Dermis blood vessel endothelial cell (primary cell): ENCODE measurements around the gene UNG. TPM values are rescaled to one million over a fixed set of nuclear protein-coding genes. Genes with fewer than 3 reads are reported as not detected.

Experiments used
- DNase-seq: peaks from one replicate; pipeline ENCODE4 v3.0.0; 2010
- total RNA-seq: library from RNA; depleted of rRNA; stranded (reverse); fragments of >200 nt; gene quantifications from 2 replicates; pipeline ENCODE4 v1.2.3, GENCODE V29; 2014

The UNG gene
- total RNA-seq, 1 donor from 2014 or later, result 33.5 TPM

- no peak for DNase-seq
Measured at GRCh38 chr12:109092497-109093021, 4.8 kb upstream of the UNG start.

DNA sequence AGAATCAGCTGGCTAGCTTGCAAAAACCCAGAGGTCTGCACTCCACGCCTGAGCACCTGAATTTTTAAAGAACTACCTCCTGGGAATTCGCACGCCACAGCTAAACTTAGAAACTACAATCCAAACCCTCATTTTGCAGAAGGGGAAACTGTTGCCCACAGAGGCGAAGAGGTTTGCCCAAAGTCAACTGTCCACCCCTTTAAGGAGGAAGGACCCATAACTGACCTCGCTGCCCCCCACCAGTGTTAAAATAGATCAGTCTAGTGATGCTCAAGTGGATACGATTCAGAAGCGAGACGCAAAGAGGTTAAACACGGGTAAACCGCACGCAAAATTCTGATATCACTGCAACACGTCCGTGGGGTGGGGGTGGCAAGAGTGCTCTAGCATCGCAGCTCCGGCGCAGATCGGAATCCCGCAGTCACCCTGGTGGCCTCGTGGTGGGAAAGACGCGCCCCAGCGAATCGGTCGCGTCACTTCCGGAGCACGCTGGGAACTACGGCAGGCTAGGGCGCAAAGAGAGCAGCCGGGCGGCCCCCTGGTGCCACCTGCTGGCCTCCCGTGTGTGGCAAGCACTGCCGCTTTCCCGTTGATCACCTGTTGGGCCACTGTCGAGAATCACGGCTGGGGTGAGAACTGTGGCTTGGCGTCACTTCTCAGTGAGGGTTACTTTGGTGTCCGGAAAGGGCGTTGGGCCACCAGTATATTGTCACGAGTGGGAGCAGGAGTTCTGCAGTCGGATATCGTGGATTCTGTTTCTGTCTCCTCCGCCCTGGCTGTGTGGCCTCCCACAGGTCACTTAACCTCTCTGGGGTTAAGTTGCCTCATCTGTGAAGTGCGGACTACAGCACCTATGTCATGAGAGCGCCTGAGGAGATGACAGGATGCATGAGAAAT is 4.1 kb upstream of the UNG start, which contains the start of gene ALKBH2:
Gene ALKBH2, minus strand, starts transcription at position 451 of the 897 bp plus-strand sequence. CDS start 686 bp downstream, outside the sequence.
- DNase-seq, result peak; percentile 96

DNA sequence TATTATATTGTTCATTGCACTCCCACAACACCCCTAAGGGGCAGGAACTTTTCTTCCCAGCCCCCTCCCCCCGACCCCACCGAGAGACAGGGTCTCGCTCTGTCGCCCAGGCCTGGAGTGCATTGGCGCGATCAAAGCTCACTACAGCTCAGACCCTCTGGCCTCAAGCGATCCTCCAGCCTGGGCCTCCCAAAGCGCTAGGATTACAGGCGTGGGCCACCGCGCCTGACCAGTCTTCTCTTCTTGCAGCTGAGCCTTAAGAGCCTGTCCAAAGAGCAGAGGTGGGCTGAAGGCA is 310 bp upstream of the UNG start:
- no peak for DNase-seq

- DNase-seq, result peak; percentile 70
Measured at GRCh38 chr12:109098183-109098604, 797 bp downstream of the UNG start.

GRCh38 chr12:109098651-109099050 is 1.3 kb downstream of the UNG start:
- DNase-seq, result peak; percentile 48

- no peak for DNase-seq
Measured at GRCh38 chr12:109099431-109100020, 2.1 kb downstream of the UNG start.

GRCh38 chr12:109100741-109101140 is 3.3 kb downstream of the UNG start:
- no peak for DNase-seq

GRCh38 chr12:109102491-109102890 is 5.1 kb downstream of the UNG start:
- no peak for DNase-seq

- no peak for DNase-seq
Measured at GRCh38 chr12:109105176-109105575, 7.8 kb downstream of the UNG start.

GRCh38 chr12:109109746-109110350 is 12.5 kb downstream of the UNG start:
- DNase-seq, result no peak

DNA sequence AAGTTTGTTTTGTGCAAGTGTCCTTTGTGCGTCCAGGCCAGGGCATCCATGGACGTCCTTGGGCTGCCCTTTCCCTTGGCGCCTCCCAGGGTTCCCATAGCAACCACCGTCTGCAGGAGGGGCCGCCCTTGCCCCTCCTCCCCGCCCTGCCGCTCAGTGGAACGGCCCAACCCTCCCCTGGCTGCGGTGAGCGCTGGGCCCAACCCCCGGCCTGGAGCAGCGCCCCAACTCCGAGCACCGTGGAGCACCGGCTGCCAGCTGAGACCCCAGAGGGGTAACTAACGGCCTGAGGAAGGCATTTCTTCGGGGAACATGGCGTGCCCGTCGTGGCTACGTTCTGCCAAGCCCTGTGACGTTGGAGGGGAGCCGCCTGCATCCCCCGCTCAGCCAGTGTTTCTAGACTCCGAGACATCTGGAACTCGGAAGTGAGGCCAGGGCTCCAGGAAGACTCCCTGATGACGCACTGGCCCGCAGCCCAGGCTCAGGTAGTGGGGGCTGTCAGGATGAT is 13.6 kb downstream of the UNG start:
- peak; percentile 85 for DNase-seq

- DNase-seq, result no peak
Measured at GRCh38 chr12:109112720-109113465, 15.5 kb downstream of the UNG start.

- no peak for DNase-seq
Measured at GRCh38 chr12:109113661-109114321, 16.4 kb downstream of the UNG start.

- no peak for DNase-seq
Measured at GRCh38 chr12:109114644-109115043, 17.2 kb downstream of the UNG start.

DNA sequence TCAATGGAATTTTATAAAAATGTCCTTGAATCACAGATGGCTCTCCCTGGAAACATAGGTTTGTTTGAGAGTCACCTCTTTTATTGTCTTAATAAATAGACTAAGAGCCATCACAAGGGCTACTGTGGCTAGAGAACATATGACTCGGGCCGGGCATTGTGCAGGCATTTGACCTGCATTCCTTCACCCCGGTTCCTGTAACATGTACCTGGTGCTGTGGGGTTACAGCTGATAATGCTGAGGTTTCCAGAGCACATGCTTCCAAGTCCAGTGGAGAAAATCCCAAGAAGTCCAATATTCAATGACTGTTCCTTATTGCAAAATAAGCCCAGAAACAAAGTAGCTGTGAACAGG is 18.0 kb downstream of the UNG start:
- no peak for DNase-seq

- DNase-seq, result no peak
Measured at GRCh38 chr12:109115758-109116610, 18.6 kb downstream of the UNG start, which contains the start of gene ACACB. Gene ACACB (plus strand): TSS chr12:109116587. CDS start chr12:109139406, 22,819 bp downstream.

DNA sequence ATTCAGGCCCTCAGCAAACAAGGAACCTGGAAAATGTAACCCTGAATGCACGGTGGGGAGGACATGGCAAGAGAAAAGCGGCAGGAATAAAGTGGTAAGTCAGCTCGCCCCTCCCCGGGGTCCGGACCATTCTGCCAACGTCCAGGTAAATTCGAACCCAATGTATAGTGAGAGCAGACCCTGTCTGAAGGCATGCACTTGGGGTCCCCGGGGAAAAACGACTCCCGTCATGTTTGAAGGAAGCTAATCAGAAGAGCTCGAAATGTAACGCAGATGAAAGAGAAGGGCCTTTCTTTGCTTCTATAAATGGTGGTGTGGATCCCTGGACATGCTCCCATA is 19.2 kb downstream of the UNG start:
- no peak for DNase-seq

GRCh38 chr12:109120095-109120494 is 22.7 kb downstream of the UNG start:
- DNase-seq, result no peak

- DNase-seq, result no peak
Measured at GRCh38 chr12:109120557-109120956, 23.2 kb downstream of the UNG start.

GRCh38 chr12:109121346-109121880 is 24.0 kb downstream of the UNG start:
- no peak for DNase-seq
